Keratinocyte (primary cell): ENCODE results near the gene CNTNAP5. TPM values are rescaled to one million over a fixed set of nuclear protein-coding genes. Genes with fewer than 3 reads are reported as not detected.

ENCODE experiments used
- DNase-seq: peaks from one replicate; pipeline ENCODE4 v3.0.0-alpha.2; 2011; ENCODE audit warnings: low read depth, missing footprints, low spot score
- FAIRE-seq: peaks from 2 replicates; lab custom pipeline; 2011; peaks lifted over from hg19 to GRCh38; lab: Jason Lieb, UNC
- H2AFZ ChIP-seq: 2 replicates; pipeline ENCODE4 v1.6.0; 2012; ENCODE audit warnings: low read length, control low read depth, inconsistent platforms; ENCODE audit not compliant: control insufficient read depth
- H3K27ac ChIP-seq: 2 replicates; pipeline ENCODE4 v1.5.1; 2011; ENCODE audit warnings: low read length; ENCODE audit not compliant: control insufficient read depth, insufficient read depth
- H3K27me3 ChIP-seq: 3 replicates; pipeline ENCODE4 v1.6.0; 2011; ENCODE audit warnings: low read length; ENCODE audit not compliant: control insufficient read depth, insufficient read depth; ENCODE audit errors: extremely low read depth
- H3K36me3 ChIP-seq, 2 experiments: 2 replicates in 1 of 2; 3 replicates in 1 of 2; pipeline ENCODE4 v1.5.1; 2011; ENCODE audit warnings: low read length in 2 of 2, mild to moderate bottlenecking in 1 of 2; ENCODE audit not compliant: control insufficient read depth in 2 of 2, insufficient read depth in 2 of 2; ENCODE audit errors: extremely low read depth in 1 of 2
- H3K4me1 ChIP-seq: 3 replicates; pipeline ENCODE4 v1.5.1; 2011; ENCODE audit warnings: low read length; ENCODE audit not compliant: control insufficient read depth, insufficient read depth; ENCODE audit errors: extremely low read depth
- H3K4me2 ChIP-seq: 3 replicates; pipeline ENCODE4 v1.6.0; 2011; ENCODE audit warnings: low read depth, low read length; ENCODE audit not compliant: control insufficient read depth, insufficient read depth; ENCODE audit errors: extremely low read depth
- H3K4me3 ChIP-seq, 3 experiments: fragments of 200-600 bp in 1 of 3; sonication (generic) in 1 of 3; 2 replicates in 2 of 3; 3 replicates in 1 of 3; pipeline ENCODE4 v1.5.1; 2011 to 2016; ENCODE audit warnings: low read length in 3 of 3, mild to moderate bottlenecking in 3 of 3, control low read depth in 2 of 3, inconsistent platforms in 1 of 3, low read depth in 1 of 3, mixed read lengths in 1 of 3, mixed run types in 1 of 3, moderate library complexity in 1 of 3; ENCODE audit not compliant: control insufficient read depth in 2 of 3, insufficient read depth in 2 of 3; ENCODE audit errors: extremely low read depth in 1 of 3
- H3K79me2 ChIP-seq: 2 replicates; pipeline ENCODE4 v1.6.0; 2012; ENCODE audit warnings: low read length; ENCODE audit not compliant: control insufficient read depth, insufficient read depth
- H3K9ac ChIP-seq: 3 replicates; pipeline ENCODE4 v1.6.0; 2011; ENCODE audit warnings: low read length; ENCODE audit not compliant: control insufficient read depth, insufficient read depth; ENCODE audit errors: extremely low read depth
- H3K9me1 ChIP-seq: 3 replicates; pipeline ENCODE4 v1.6.0; 2011; ENCODE audit warnings: low read length; ENCODE audit not compliant: control insufficient read depth, insufficient read depth; ENCODE audit errors: extremely low read depth
- H3K9me3 ChIP-seq: 2 replicates; pipeline ENCODE4 v1.5.1; 2012; ENCODE audit warnings: low read depth, low read length; ENCODE audit not compliant: control insufficient read depth
- H4K20me1 ChIP-seq: 3 replicates; pipeline ENCODE4 v1.6.0; 2011; ENCODE audit warnings: low read length; ENCODE audit not compliant: control insufficient read depth, insufficient read depth; ENCODE audit errors: extremely low read depth
- EZH2 ChIP-seq: IDR thresholded peaks from one replicate; pipeline ENCODE4 v1.6.1; 2012; ENCODE audit warnings: inconsistent platforms, mild to moderate bottlenecking, low read length, moderate library complexity
- dilution Hi-C: fragments of 300-500 bp; cut with MboI; formaldehyde crosslinking; loops from one replicate; pipeline ENCODE4 v1.7.0; 2020; ENCODE audit warnings: low sequenced_read_pairs; ENCODE audit not compliant: extremely low pct_ligation_motif_present
- polyA plus RNA-seq, 5 experiments: library from polyadenylated mRNA; depleted of rRNA in 3 of 5; stranded (reverse) in 3 of 5; stranded (forward) in 1 of 5; unstranded in 1 of 5; fragments of >200 nt; gene quantifications; 1 replicate in 1 of 5; 2 replicates in 3 of 5; 3 replicates in 1 of 5; pipeline versions ENCODE4 v1.2.1 to v1.2.3, GENCODE V29; 2011 to 2012; ENCODE audit warnings: missing spikeins in 2 of 5, low read depth in 1 of 5, low replicate concordance in 1 of 5
- TF ChIP-seq, protein P1 (sequence below), 3 experiments: IDR thresholded peaks in 1 of 3; conservative IDR thresholded peaks in 1 of 3; optimal IDR thresholded peaks in 1 of 3; 2 replicates in 2 of 3; 3 replicates in 1 of 3; pipeline versions ENCODE3 to v1.5.1; 2011; ENCODE audit warnings: low read length in 3 of 3, mild to moderate bottlenecking in 3 of 3, moderate library complexity in 2 of 3, control low read depth in 1 of 3, inconsistent platforms in 1 of 3; ENCODE audit not compliant: insufficient read depth in 2 of 3; ENCODE audit errors: extremely low read depth in 1 of 3

CNTNAP5 gene
- polyA plus RNA-seq, 1 donor (not counting 4 experiments of a cell fraction or from before 2014, with no cell fraction given) = not detected

DNA sequence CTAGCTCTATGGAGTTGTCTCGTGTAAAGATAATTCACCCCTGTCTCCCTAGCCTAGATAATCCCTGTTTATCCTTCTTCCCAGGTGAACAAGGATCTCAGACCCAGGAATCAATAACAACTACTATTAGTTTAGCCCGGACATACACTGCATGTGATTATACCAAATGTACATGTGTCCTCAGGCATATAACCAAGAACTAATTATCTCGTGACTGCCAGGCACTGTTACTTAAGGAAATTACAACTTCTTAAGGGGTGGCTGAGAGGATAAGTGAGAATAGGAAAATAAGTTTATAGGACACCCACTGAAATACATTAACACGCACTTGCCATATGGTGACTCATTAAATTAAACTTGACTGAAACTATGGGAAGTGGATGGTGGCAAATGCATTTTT, 126.6 kb downstream of the CNTNAP5 start:
- TF ChIP-seq EZH2 = no peak
- TF ChIP-seq, protein P1, sequence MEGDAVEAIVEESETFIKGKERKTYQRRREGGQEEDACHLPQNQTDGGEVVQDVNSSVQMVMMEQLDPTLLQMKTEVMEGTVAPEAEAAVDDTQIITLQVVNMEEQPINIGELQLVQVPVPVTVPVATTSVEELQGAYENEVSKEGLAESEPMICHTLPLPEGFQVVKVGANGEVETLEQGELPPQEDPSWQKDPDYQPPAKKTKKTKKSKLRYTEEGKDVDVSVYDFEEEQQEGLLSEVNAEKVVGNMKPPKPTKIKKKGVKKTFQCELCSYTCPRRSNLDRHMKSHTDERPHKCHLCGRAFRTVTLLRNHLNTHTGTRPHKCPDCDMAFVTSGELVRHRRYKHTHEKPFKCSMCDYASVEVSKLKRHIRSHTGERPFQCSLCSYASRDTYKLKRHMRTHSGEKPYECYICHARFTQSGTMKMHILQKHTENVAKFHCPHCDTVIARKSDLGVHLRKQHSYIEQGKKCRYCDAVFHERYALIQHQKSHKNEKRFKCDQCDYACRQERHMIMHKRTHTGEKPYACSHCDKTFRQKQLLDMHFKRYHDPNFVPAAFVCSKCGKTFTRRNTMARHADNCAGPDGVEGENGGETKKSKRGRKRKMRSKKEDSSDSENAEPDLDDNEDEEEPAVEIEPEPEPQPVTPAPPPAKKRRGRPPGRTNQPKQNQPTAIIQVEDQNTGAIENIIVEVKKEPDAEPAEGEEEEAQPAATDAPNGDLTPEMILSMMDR (optimal IDR thresholded peaks at IDR 0.05 in 1 of 3, IDR thresholded peaks at IDR 0.05 in 1 of 3, conservative IDR thresholded peaks at IDR 0.05 in 1 of 3; ENCODE audit: extremely low read depth in 1 of 3, insufficient read depth in 2 of 3, low read length in 3 of 3) = no peak
- no peaks in the 10 kb centered on the region for H3K4me1 ChIP-seq
- H3K27ac ChIP-seq = no peak overlapping the region
- no peaks in the 10 kb centered on the region for H3K79me2 ChIP-seq
- no peak overlapping the region for H2AFZ ChIP-seq
- DNase-seq (no peak), FAIRE-seq (no peak)
- no peak overlapping the region for H3K4me2 ChIP-seq
- H3K9me1 ChIP-seq = no peaks in the 10 kb centered on the region
- no peak overlapping the region for H3K4me3 ChIP-seq
- no peaks in the 10 kb centered on the region for H3K9me3 ChIP-seq
- dilution Hi-C loops = no loop called here
- no peak overlapping the region for H3K9ac ChIP-seq
- no peaks in the 10 kb centered on the region for H4K20me1 ChIP-seq
- no peaks in the 10 kb centered on the region for H3K36me3 ChIP-seq
- H3K27me3 ChIP-seq = no peaks in the 10 kb centered on the region

DNA sequence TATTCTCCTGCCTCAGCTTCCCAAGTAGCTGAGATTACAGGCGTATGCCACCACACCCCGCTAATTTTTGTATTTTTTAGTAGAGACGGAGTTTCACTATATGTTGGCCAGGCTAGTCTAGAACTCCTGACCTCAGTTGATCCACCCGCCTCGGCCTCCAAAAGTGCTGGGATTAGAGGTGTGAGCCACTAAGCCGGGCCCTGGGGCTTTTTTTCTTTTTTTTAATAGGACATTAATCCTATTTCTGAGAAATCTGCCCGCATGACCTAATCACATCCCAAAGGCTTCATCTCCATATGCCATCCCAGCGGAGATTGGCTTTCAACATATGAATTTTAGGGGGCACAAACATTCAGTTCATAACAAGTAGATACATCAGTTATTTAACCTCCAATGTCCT, 128.6 kb downstream of the CNTNAP5 start:
- dilution Hi-C loops = no loop called here
- Histone ChIP-seq H3K27me3 (no peaks in the 10 kb centered on the region), H2AFZ (no peak overlapping the region), H3K9me3 (no peaks in the 10 kb centered on the region), H3K4me2 (no peak overlapping the region), H3K79me2 (no peaks in the 10 kb centered on the region), H3K27ac (no peak overlapping the region), H3K4me3 (no peak overlapping the region), H4K20me1 (no peaks in the 10 kb centered on the region), H3K9me1 (no peaks in the 10 kb centered on the region), H3K4me1 (no peaks in the 10 kb centered on the region), H3K36me3 (no peaks in the 10 kb centered on the region), H3K9ac (no peak overlapping the region)
- FAIRE-seq (no peak), DNase-seq (no peak)
- TF ChIP-seq, protein P1 (optimal IDR thresholded peaks at IDR 0.05 in 1 of 3, IDR thresholded peaks at IDR 0.05 in 1 of 3, conservative IDR thresholded peaks at IDR 0.05 in 1 of 3; ENCODE audit: extremely low read depth in 1 of 3, insufficient read depth in 2 of 3, low read length in 3 of 3) = no peak
- no peak for TF ChIP-seq EZH2
